ENCODE data around the gene HNRNPA1.
"Not testable (repeated sequence)": the region's sequence is repeated elsewhere in the genome, so short reads cannot be mapped to it uniquely, and the experiment has no call there.

HNRNPA1 gene

GRCh38 chr12:54277823-54278276 lies 2.7 kb upstream of the HNRNPA1 start:
- DNase-seq: no peak

GRCh38 chr12:54279227-54279631 lies 1.3 kb upstream of the HNRNPA1 start:
- DNase-seq: no peak

GRCh38 chr12:54279632-54280467 lies 676 bp upstream of the HNRNPA1 start, which contains the start of gene CBX5:
Gene CBX5 (minus strand): TSS chr12:54280122. CDS start chr12:54257650, 22,472 bp downstream.
- DNase-seq: peak; percentile 100

- DNase-seq: not testable (repeated sequence)
These were observed 724 bp downstream of the HNRNPA1 start for GRCh38 chr12:54281261-54281638.

- DNase-seq: not testable (repeated sequence)
These were observed 1.2 kb downstream of the HNRNPA1 start for GRCh38 chr12:54281694-54282093.

- DNase-seq: no peak
These were observed 2.5 kb downstream of the HNRNPA1 start for GRCh38 chr12:54282949-54283593.

- not testable (repeated sequence) for DNase-seq
These were observed 3.7 kb downstream of the HNRNPA1 start for GRCh38 chr12:54284070-54284780.

- DNase-seq: no peak
These were observed 4.9 kb downstream of the HNRNPA1 start for GRCh38 chr12:54285150-54286041.

- DNase-seq: no peak
These were observed 5.8 kb downstream of the HNRNPA1 start for GRCh38 chr12:54286042-54287030.

GRCh38 chr12:54287261-54288157 lies 7.0 kb downstream of the HNRNPA1 start:
- no peak for DNase-seq

GRCh38 chr12:54292083-54292930 lies 11.8 kb downstream of the HNRNPA1 start:
- no peak for DNase-seq

GRCh38 chr12:54292931-54293241 lies 12.4 kb downstream of the HNRNPA1 start:
- DNase-seq: no peak

GRCh38 chr12:54294152-54294952 lies 13.8 kb downstream of the HNRNPA1 start:
- DNase-seq: peak; percentile 41 to 69 (median 45)

GRCh38 chr12:54294953-54295566 lies 14.5 kb downstream of the HNRNPA1 start:
- no peak for DNase-seq

GRCh38 chr12:54296393-54297099 lies 16.0 kb downstream of the HNRNPA1 start:
- DNase-seq: no peak

GRCh38 chr12:54298904-54299303 lies 18.4 kb downstream of the HNRNPA1 start:
- DNase-seq: no peak

All from NCI-H1417 (cell line).